ENCODE data around the gene ERBB4. TPM values are rescaled to one million over a fixed set of nuclear protein-coding genes. Genes with fewer than 3 reads are reported as not detected.

Gene ERBB4
- total RNA-seq, 1 experiment from 2014 or later, result 0.04 TPM

- Mint-ChIP-seq H3K36me3 (ENCODE audit: insufficient read depth in 1 of 3, low read depth in 3 of 3) (no peaks in the 10 kb centered on the region), H3K4me1 (peaks cover 5% of the 10 kb centered on the region in 2 experiments), H3K4me3 (no peak overlapping the region), H3K9me3 (no peaks in the 10 kb centered on the region), H3K27me3 (ENCODE audit: low read depth) (no peaks in the 10 kb centered on the region), H3K27ac (no peak overlapping the region; a peak in 2 of 7 replicates)
- H2BK12ac ChIP-seq (ENCODE audit: insufficient read length, low read depth, low read length), result no peak overlapping the region
- no peaks in the 10 kb centered on the region for H3K9me3 ChIP-seq (ENCODE audit: control insufficient read depth, low read depth, low read length)
- no peak overlapping the region for H3K14ac ChIP-seq (ENCODE audit: insufficient read depth, low read length)
- no peak for DNase-seq
- no peak overlapping the region for H4K91ac ChIP-seq (ENCODE audit: insufficient read length, low read depth, low read length)
- no peaks in the 10 kb centered on the region for H3K79me2 ChIP-seq (ENCODE audit: insufficient read depth, low read length)
- H2BK5ac ChIP-seq (ENCODE audit: insufficient read length, low read length), result no peak overlapping the region
- no peaks in the 10 kb centered on the region for H3K79me1 ChIP-seq (ENCODE audit: insufficient read depth, low read depth, low read length, poor library complexity, severe bottlenecking)
- no peak overlapping the region for H3K23ac ChIP-seq (ENCODE audit: insufficient read length, low read depth, low read length)
- H2AFZ ChIP-seq (ENCODE audit: low read length), result no peak overlapping the region
- WGBS (ENCODE audit: extremely low coverage, insufficient read length, low lambda C conversion rate), result no CpG with 5 or more reads among the region's 3 CpGs
- H3K4ac ChIP-seq (ENCODE audit: low read depth, low read length), result no peak overlapping the region
- TF ChIP-seq CTCF (conservative IDR thresholded peaks at IDR 0.05), result no peak
- H3K4me1 ChIP-seq (ENCODE audit: insufficient read depth, low read length), result peaks cover 5% of the 10 kb centered on the region; the same call in 1 of the 2 replicates
- H3K27me3 ChIP-seq (ENCODE audit: insufficient read depth, low read length), result no peaks in the 10 kb centered on the region
- H3K23me2 ChIP-seq (ENCODE audit: insufficient read length, low read depth, low read length, poor library complexity, severe bottlenecking), result no peaks in the 10 kb centered on the region
- H2BK15ac ChIP-seq (ENCODE audit: low read depth, low read length), result no peak overlapping the region
- no peak overlapping the region for H2BK120ac ChIP-seq (ENCODE audit: low read depth, low read length, poor library complexity, severe bottlenecking)
- no peak overlapping the region for H3T11ph ChIP-seq (ENCODE audit: low read length)
- no peak overlapping the region for H3K56ac ChIP-seq (ENCODE audit: insufficient read length, low read depth, low read length)
- no peak overlapping the region for H3K4me2 ChIP-seq (ENCODE audit: insufficient read depth, insufficient read length, low read length)
- no peak overlapping the region for H3K27ac ChIP-seq (ENCODE audit: insufficient read length, low read depth, low read length)
- no peak overlapping the region for H3K9ac ChIP-seq (ENCODE audit: extremely low read depth, insufficient read length, low read length)
- no peak overlapping the region for H4K8ac ChIP-seq (replicated peaks; ENCODE audit: insufficient read length, low read depth, low read length)
- no peaks in the 10 kb centered on the region for H4K20me1 ChIP-seq (ENCODE audit: control insufficient read depth, insufficient read depth, insufficient read length)
- no peak overlapping the region for H4K5ac ChIP-seq (ENCODE audit: insufficient read length, low read depth, low read length)
- no peak overlapping the region for H2BK20ac ChIP-seq (ENCODE audit: low read depth, low read length, poor library complexity, severe bottlenecking)
- no peak overlapping the region for H2AK5ac ChIP-seq (ENCODE audit: insufficient read length, low read length)
- no peak overlapping the region for H3K18ac ChIP-seq (ENCODE audit: insufficient read length, low read depth, low read length)
Measured at GRCh38 chr2:211837206-211837605, 701.4 kb downstream of the ERBB4 start.

Measured in H9 (cell line).